Measurements from ENCODE around the gene NINJ2.

Gene NINJ2

GRCh38 chr12:524167-524951 lies 138.9 kb downstream of the NINJ2 start:
- no peak for DNase-seq

- DNase-seq: no peak
Measured at GRCh38 chr12:522692-523378, 140.4 kb downstream of the NINJ2 start.

DNA sequence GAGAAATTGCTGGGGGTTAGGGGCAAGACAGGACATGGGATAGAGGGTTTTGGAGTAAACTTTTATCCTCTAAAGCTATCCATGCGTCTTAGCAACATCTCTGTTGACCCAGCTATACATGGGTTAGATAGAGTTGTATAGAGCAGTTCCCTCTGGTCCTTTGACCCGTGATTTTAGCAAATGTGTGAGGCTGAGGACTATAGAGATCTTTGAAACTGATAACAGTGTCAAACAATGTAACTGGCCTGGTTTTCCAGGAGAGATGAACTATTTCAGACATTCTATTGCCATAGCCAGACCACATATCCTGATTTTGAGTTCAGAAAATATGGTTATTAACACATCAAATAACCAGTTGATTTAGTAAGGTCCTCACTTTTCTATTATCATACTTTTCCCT lies 143.1 kb downstream of the NINJ2 start:
- DNase-seq: no peak

DNA sequence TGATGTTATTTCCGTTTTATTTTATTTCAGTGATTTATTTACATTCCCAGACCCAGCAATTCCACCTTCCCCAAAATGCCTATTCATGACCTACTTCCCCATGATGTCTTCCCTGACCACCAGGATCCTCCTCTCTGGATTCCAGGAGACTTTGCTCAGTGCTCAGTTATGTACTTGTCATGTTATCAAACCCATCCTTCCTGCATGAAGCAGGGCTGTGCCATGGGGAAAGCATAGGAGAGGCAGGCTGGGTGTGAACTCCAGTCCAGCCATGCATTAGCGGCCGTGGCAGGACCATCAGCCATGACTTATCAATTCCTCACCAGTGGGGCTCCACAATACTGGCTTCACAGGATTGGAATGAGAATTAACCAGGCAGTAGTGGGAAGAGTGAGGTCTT lies 145.7 kb downstream of the NINJ2 start:
- no peak for DNase-seq
